ENCODE data around the gene CCDC38.

Gene CCDC38

DNA sequence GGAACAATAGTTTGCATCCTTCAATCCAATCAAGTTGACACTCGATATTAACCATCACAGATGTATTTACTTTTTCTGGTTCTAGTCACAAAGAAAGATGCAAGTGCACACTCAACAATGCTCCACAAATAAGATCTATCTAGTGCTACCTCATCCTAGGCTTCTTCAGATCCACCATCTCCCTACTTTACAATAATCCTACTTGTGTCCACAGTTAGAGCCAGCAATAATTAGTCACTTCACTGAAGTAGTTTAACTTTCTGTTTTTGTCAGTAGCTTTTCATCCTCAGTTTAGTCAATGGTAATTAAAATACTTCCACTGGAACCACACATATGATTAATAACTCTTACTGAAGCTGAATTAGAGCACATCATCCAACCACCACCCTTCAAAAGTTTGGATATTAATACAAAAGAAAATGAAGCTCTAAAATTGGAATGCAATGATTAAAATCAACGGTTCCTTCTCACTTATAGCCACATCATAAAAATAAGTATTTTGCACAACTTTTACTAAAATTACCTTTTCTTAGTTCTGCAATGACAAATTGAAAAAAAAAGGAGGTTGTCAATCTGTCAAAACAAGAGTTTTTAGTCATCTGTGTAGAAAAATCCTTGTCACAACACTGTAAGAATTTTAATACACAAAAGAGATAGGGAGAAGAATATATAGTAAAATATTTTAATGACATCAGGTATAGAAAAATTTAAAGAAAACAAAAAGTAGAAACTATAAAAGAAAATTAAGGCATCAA is 111.9 kb downstream of the CCDC38 start:
- DNase-seq, result no peak

DNA sequence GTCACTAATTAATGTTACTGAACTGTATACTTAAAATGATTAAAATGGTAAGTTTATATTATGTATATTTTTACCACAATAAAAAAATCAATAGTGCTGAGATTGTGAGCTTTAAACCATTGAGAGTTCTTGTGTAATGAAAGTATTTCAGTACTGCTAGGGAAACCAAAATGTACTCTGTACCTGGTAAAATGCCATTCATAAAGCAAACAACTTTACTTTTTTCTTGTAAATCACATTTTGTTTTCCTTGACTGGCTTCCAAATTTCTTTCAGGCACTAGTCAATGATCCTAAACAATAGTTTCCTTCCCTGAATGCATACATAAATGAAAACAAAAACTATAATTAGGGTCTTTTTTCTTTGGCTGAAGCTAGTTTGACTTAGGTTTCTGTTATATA is 113.0 kb downstream of the CCDC38 start:
- no peak for DNase-seq

DNA sequence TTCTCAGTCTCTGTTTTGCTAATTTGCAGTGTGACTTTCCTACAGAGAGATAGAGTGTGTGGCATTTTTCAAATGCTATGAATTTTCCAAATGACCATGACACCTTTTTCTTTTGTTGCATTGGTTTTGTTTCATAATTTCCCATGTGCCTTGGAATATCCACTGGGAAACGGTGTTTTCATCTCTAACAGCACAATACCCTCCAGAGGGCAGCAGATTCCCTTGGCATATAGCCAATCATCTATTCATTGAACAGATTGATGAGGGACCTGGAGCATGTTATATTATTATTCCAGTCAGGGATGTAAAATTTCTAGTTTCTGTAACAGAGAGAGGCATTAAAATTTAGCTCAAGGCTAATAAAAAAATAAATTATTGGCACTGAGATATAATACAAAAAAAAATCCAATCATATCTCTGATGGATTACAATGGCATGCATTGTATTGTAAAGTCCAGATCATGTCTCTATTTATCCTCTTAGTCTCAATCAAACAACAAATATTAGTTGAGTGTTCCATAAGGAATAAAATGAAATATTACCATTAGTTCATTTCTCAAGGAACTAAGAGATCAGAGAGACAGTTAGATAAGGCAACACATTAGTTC is 122.2 kb downstream of the CCDC38 start:
- DNase-seq, result no peak
